Measurements from ENCODE around the gene STAT6.
A peak's percentile ranks its signal among the peaks of the same experiment; 100 is the strongest.

The STAT6 gene

GRCh38 chr12:57145460-57146059 is 34.4 kb upstream of the STAT6 start:
- no peak for DNase-seq

- no peak for DNase-seq
Measured at GRCh38 chr12:57143454-57143853, 32.3 kb upstream of the STAT6 start.

GRCh38 chr12:57142727-57143126 is 31.6 kb upstream of the STAT6 start:
- no peak for DNase-seq

- DNase-seq = no peak
Measured at GRCh38 chr12:57142121-57142520, 31.0 kb upstream of the STAT6 start.

DNA sequence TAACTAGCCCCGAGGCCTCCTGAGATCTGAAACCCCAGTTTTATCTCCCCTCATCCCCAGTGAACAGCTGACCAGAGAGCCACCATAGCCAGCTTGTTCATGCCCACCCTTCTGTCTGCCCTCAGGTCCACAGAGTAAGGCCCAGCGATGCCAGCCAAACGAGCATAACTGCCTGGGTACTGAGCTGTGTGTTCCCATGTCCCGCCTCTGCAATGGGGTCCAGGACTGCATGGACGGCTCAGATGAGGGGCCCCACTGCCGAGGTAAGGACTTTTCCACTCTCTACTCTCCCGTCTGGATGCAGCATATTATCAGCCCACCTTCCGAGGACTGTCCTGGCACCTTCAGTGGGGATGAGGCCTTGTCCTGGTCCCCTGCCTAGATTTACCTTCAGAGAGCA is 30.1 kb upstream of the STAT6 start:
- DNase-seq = no peak

- no peak for DNase-seq
Measured at GRCh38 chr12:57139796-57140649, 28.9 kb upstream of the STAT6 start.

GRCh38 chr12:57138526-57139272 is 27.5 kb upstream of the STAT6 start:
- DNase-seq = no peak

DNA sequence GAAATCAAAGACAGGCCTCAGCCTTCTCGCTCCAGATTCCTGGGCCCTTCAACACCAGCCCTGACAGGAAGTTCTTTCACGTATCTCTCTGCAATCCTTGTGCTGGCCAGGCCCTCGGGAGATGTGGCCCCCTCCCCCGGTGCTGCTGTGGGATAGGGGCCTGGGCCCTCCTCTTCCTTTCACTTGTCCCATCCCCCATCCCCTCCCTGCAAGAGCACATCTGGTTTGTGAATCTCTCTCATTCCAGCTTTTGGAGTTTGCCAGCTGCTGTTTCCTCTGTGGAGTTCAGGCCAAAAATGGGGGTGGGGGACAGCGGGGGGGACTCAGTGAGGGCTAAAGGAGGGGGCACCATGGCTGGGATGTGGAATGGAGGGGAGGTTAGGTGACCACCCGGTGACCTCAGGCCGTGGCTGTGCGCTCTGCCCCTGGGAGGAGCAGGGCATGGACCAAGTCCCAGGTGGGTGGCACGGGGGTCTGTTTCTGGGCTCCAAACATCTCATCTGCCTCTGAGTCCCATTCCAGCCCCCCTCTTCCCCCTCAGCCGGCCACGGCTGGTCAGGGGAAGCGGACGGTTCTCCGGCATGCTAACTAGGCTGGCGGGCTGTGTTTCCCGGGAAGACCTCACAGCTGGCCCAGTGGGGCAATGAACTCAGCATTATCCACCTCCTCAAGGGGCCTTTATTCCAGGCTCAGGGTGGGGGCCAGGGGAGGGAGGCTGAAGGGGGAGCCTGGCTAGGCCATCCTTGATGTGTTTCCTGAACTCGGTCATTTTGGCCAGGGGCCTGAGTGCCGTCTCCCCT is 24.6 kb upstream of the STAT6 start:
- peak; percentile 76 for DNase-seq

GRCh38 chr12:57134949-57135348 is 23.8 kb upstream of the STAT6 start:
- no peak for DNase-seq

DNA sequence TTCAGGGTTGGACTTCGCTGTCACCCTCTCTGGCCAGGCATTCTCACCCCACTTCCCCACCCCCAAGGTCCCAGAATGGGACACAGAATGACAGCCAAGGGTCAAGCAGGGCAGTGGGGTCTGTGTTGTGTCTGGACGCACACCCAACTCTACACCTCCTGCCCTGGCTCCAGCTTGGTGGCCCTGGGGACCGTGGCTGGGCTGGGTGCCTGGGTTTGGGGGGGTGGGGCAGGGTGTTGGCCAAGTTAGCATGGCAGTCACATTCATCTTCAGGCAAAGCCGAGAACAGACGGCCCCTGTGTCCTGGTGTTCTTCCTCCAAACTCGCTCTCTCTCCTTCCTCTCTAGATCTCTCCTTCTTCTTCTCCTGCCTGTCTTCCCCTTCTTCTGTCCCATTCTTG is 22.8 kb upstream of the STAT6 start:
- no peak for DNase-seq

- peak; percentile 85 for DNase-seq
Measured at GRCh38 chr12:57133013-57133569, 21.9 kb upstream of the STAT6 start.

GRCh38 chr12:57131896-57132744 is 21.0 kb upstream of the STAT6 start:
- no peak for DNase-seq

DNA sequence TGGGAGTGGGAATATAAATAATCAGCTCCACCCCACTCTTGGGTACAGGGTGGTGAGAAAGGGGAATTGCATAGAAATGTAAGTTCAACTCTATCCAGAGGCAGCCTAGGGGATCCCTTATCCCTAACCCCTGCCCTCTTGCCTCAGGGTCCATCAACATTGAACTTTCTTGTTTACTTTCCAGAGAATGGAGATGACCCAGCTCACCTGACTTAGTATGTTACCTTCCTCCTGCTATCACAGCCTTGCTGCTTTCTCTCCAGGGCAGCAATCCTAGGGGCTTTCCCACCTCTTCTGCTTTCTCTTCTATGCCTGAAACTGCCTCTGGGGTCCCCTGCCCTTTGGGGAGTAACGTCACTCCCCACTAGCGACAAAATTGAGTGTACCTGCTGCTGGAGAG is 19.8 kb upstream of the STAT6 start:
- DNase-seq = no peak

- no peak for DNase-seq
Measured at GRCh38 chr12:57129889-57130288, 18.7 kb upstream of the STAT6 start.

GRCh38 chr12:57129321-57129842 is 18.2 kb upstream of the STAT6 start:
- DNase-seq = peak; percentile 50

DNA sequence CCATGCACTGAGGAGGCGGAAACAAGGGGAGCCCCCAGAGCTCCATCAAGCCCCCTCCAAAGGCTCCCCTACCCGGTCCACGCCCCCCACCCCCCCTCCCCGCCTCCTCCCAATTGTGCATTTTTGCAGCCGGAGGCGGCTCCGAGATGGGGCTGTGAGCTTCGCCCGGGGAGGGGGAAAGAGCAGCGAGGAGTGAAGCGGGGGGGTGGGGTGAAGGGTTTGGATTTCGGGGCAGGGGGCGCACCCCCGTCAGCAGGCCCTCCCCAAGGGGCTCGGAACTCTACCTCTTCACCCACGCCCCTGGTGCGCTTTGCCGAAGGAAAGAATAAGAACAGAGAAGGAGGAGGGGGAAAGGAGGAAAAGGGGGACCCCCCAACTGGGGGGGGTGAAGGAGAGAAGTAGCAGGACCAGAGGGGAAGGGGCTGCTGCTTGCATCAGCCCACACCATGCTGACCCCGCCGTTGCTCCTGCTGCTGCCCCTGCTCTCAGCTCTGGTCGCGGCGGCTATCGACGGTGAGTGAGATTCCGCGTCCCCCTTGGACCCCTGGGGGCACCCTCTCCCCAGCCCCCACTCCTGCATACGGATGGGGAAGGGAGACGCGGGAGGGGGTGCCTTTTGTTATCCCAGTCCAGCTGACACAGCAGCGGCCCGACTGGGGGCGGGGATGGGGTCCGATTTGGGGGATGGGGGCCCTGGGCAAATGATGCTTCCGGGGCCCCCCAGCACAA is 17.5 kb upstream of the STAT6 start:
- DNase-seq = no peak

DNA sequence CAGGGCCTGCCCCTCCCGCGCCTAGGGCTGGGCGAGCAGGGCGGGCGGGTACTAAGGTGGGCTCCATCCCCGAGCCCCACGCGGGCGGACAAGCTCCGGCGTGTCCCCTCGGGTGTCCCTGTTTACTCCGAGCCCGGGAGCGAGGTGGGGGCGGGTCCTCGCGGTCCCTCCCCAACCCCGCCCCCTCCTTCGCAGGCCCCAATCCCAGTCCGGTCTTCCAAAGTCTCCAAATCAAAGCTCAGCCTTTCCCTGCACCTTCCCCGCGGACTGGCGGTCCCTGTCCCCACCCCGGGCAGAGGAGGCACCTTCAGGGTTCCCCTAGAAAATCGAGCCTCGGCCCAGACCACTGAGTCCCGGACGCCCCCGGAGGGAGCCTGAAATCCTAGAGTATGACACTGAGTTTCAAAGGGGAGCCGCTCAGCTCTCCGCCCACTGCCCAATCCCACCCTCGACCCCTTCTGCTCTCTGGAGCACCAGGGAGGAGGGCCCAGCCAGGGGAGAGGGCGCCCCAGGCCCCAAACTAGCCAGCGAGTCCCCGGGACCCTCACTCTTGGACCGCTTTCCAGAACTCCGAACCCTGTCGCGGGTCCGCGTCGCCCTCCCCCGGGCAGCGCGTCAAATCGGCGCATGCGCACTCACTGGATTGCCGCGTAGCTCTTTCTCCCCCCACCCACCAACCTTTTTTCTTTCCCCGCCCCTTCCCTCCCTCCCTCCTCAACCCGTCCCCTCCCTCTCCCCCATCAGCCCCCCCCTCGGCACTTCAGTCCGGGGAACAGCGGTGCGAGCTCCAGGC is 16.8 kb upstream of the STAT6 start, which contains the start of gene LRP1:
Gene LRP1, plus strand, starts transcription at position 758 of the 793 bp plus-strand sequence. CDS start 482 bp downstream, outside the sequence.
- peak; percentile 88 for DNase-seq

DNA sequence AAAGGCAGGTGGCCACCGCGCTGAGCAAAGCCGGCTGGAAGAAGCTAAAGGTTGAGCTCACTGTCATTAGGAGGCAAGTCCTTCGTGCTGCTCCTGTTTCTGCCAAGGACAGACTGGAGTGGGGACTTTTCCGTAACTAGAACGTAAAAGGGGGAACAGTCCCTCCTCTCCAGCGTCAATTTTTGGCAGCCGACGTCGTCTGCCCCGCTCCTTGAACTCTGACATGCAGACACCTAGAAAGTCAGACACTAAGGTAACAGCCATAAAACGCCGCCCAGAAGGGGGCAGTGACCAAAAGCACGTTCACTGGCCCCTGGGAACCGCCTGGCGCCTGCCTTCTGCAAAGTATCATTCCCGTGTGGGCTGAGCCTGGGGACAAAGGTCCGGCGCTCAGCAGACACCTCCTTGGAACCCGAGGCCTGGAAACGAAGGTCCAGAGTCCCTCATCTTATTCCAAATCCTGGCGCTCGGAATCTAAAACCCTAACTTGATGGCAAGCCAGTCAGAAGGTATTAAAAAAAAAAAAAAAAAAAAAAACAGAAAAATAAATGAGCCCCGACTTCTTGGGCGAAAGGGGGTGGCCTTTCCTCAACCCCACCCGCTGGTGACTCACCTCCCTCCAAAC is 16.1 kb upstream of the STAT6 start:
- no peak for DNase-seq

- no peak for DNase-seq
Measured at GRCh38 chr12:57126561-57126960, 15.4 kb upstream of the STAT6 start.
